H1 (cell line): ENCODE results near the gene PYCARD. TPM values are rescaled to one million over a fixed set of nuclear protein-coding genes. Genes with fewer than 3 reads are reported as not detected.
A peak's percentile ranks its signal among the peaks of the same experiment; 100 is the strongest.

Source experiments
- CTCF ChIA-PET: fragments of 300-600 bp; sonication (Branson Sonifier 250); formaldehyde crosslinking; loops from one replicate; lab custom pipeline; 2021; ENCODE audit not compliant: partially characterized antibody; lab: Charles Lee
- POLR2A ChIA-PET: fragments of 300-600 bp; sonication (Branson Sonifier 250); formaldehyde crosslinking; loops from one replicate; lab custom pipeline; 2021; ENCODE audit warnings: inconsistent platforms; ENCODE audit not compliant: partially characterized antibody; lab: Charles Lee
- DNase-seq, 2 experiments: peaks; one replicate each; pipeline versions ENCODE4 v3.0.0 to v3.0.0-alpha.2; 2010 to 2022; ENCODE audit warnings: low spot score in 2 of 2, low read depth in 1 of 2, mixed read lengths in 1 of 2
- FAIRE-seq: peaks from 2 replicates; lab custom pipeline; 2011; peaks lifted over from hg19 to GRCh38; lab: Jason Lieb, UNC
- H2AFZ ChIP-seq: 2 replicates; pipeline ENCODE4 v1.8.1; 2012; ENCODE audit warnings: low read length, inconsistent platforms
- H2AK5ac ChIP-seq: 2 replicates; pipeline ENCODE4 v1.6.1; 2013; ENCODE audit warnings: low read depth, low read length
- H2BK120ac ChIP-seq: replicated peaks from 2 replicates; pipeline ENCODE3; 2013; ENCODE audit warnings: low read depth, low read length, inconsistent platforms
- H2BK12ac ChIP-seq: 2 replicates; pipeline ENCODE4 v1.6.1; 2013; ENCODE audit warnings: low read depth, low read length
- H2BK15ac ChIP-seq: 2 replicates; pipeline ENCODE4 v1.6.1; 2013; ENCODE audit warnings: low read length
- H2BK20ac ChIP-seq: 2 replicates; pipeline ENCODE4 v1.6.1; 2013; ENCODE audit warnings: low read length
- H2BK5ac ChIP-seq: 2 replicates; pipeline ENCODE4 v1.6.1; 2013; ENCODE audit warnings: low read depth, low read length
- H3K14ac ChIP-seq: 2 replicates; pipeline ENCODE4 v1.6.1; 2013; ENCODE audit warnings: inconsistent platforms; ENCODE audit not compliant: insufficient read length
- H3K18ac ChIP-seq: 2 replicates; pipeline ENCODE4 v1.6.1; 2013; ENCODE audit warnings: low read length; ENCODE audit errors: extremely low read depth
- H3K23ac ChIP-seq: 2 replicates; pipeline ENCODE4 v1.6.1; 2013; ENCODE audit warnings: inconsistent platforms; ENCODE audit not compliant: insufficient read length
- H3K23me2 ChIP-seq: 2 replicates; pipeline ENCODE4 v1.6.1; 2013; ENCODE audit warnings: low read depth, low read length
- H3K27ac ChIP-seq: 2 replicates; pipeline ENCODE4 v1.6.1; 2011; ENCODE audit warnings: low read depth, low read length, inconsistent platforms
- H3K27me3 ChIP-seq, 4 experiments: replicated peaks in 1 of 4; 1 replicate in 1 of 4; 2 replicates in 3 of 4; pipeline versions ENCODE4 v1.6.1 to v1.8.1; 2011 to 2013; ENCODE audit warnings: low read length in 3 of 4, mild to moderate bottlenecking in 3 of 4, inconsistent platforms in 2 of 4, mixed read lengths in 2 of 4, moderate library complexity in 1 of 4; ENCODE audit not compliant: control insufficient read depth in 3 of 4, insufficient read depth in 3 of 4; ENCODE audit errors: extremely low read depth in 1 of 4
- H3K36me3 ChIP-seq, 4 experiments: 2 replicates each; pipeline versions ENCODE4 v1.6.1 to v1.8.1; 2011 to 2013; ENCODE audit warnings: mild to moderate bottlenecking in 4 of 4, low read length in 3 of 4, moderate library complexity in 2 of 4, control low read depth in 1 of 4, inconsistent platforms in 1 of 4; ENCODE audit not compliant: insufficient read depth in 4 of 4, control insufficient read depth in 2 of 4
- H3K4ac ChIP-seq: replicated peaks from 2 replicates; pipeline ENCODE3; 2013; ENCODE audit warnings: low read length, low read depth, mixed read lengths, inconsistent platforms; ENCODE audit not compliant: insufficient read length
- H3K4me1 ChIP-seq, 4 experiments: replicated peaks in 1 of 4; 1 replicate in 1 of 4; 2 replicates in 3 of 4; pipeline versions ENCODE4 v1.6.1 to v1.8.1; 2011 to 2013; ENCODE audit warnings: low read length in 3 of 4, inconsistent platforms in 2 of 4, mixed read lengths in 1 of 4; ENCODE audit not compliant: insufficient read depth in 4 of 4, control insufficient read depth in 3 of 4
- H3K4me2 ChIP-seq, 2 experiments: 2 replicates each; pipeline versions ENCODE4 v1.6.1 to v1.8.1; 2011 to 2013; ENCODE audit warnings: low read depth in 2 of 2, low read length in 2 of 2, control low read depth in 1 of 2, inconsistent platforms in 1 of 2, mild to moderate bottlenecking in 1 of 2; ENCODE audit not compliant: insufficient read depth in 1 of 2
- H3K4me3 ChIP-seq, 4 experiments: fragments of 200-600, 300-600 bp in 1 of 4; sonication (generic), shearing (Covaris generic), sonication (Bioruptor Twin) in 1 of 4; 2 replicates each; pipeline versions ENCODE4 v1.5.1 to v1.8.1; 2011 to 2016; ENCODE audit warnings: low read length in 4 of 4, low read depth in 3 of 4, control low read depth in 2 of 4, inconsistent platforms in 2 of 4, mild to moderate bottlenecking in 2 of 4, mixed read lengths in 1 of 4, moderate library complexity in 1 of 4; ENCODE audit not compliant: insufficient read depth in 2 of 4; ENCODE audit errors: extremely low read depth in 1 of 4
- H3K56ac ChIP-seq: replicated peaks from 2 replicates; pipeline ENCODE3; 2013; ENCODE audit warnings: low read depth, mild to moderate bottlenecking, mixed read lengths, low read length, inconsistent platforms; ENCODE audit not compliant: insufficient read length
- H3K79me1 ChIP-seq: 2 replicates; pipeline ENCODE4 v1.6.1; 2013; ENCODE audit warnings: low read depth, low read length, control low read depth
- H3K79me2 ChIP-seq, 2 experiments: 2 replicates each; pipeline versions ENCODE4 v1.6.1 to v1.8.1; 2012 to 2013; ENCODE audit warnings: low read length in 2 of 2, mild to moderate bottlenecking in 2 of 2, inconsistent platforms in 1 of 2; ENCODE audit not compliant: insufficient read depth in 2 of 2, control insufficient read depth in 1 of 2
- H3K9ac ChIP-seq, 4 experiments: replicated peaks in 1 of 4; 1 replicate in 1 of 4; 2 replicates in 3 of 4; pipeline versions ENCODE4 v1.6.1 to v1.8.1; 2011 to 2013; ENCODE audit warnings: low read depth in 3 of 4, low read length in 3 of 4, control low read depth in 2 of 4, mild to moderate bottlenecking in 2 of 4, moderate library complexity in 2 of 4, inconsistent platforms in 1 of 4; ENCODE audit errors: extremely low read depth in 1 of 4
- H3K9me3 ChIP-seq, 2 experiments: 2 replicates each; pipeline versions ENCODE4 v1.6.1 to v1.8.1; 2012 to 2013; ENCODE audit warnings: mild to moderate bottlenecking in 2 of 2, moderate library complexity in 2 of 2, control low read depth in 1 of 2, inconsistent platforms in 1 of 2, low read depth in 1 of 2, low read length in 1 of 2, mixed read lengths in 1 of 2; ENCODE audit not compliant: insufficient read depth in 2 of 2
- H4K20me1 ChIP-seq, 2 experiments: replicated peaks in 1 of 2; 2 replicates each; pipeline versions ENCODE3 to v1.8.1; 2011 to 2013; ENCODE audit warnings: inconsistent platforms in 2 of 2, low read length in 2 of 2, mild to moderate bottlenecking in 1 of 2; ENCODE audit not compliant: insufficient read depth in 2 of 2, control insufficient read depth in 1 of 2
- H4K5ac ChIP-seq: 2 replicates; pipeline ENCODE4 v1.6.1; 2013; ENCODE audit warnings: low read length, low read depth, mixed read lengths, inconsistent platforms; ENCODE audit not compliant: insufficient read length
- H4K8ac ChIP-seq: 2 replicates; pipeline ENCODE4 v1.8.0; 2013; ENCODE audit warnings: mild to moderate bottlenecking, moderate library complexity, low read length, inconsistent platforms; ENCODE audit not compliant: insufficient read depth; ENCODE audit errors: extremely low read depth
- H4K91ac ChIP-seq: replicated peaks from 2 replicates; pipeline ENCODE3; 2013; ENCODE audit warnings: low read length, mixed read lengths, inconsistent platforms; ENCODE audit not compliant: insufficient read length
- POLR2A ChIP-seq, 2 experiments: IDR thresholded peaks; 1 replicate in 1 of 2; 2 replicates in 1 of 2; pipeline ENCODE4 v1.6.1; 2011; ENCODE audit warnings: low read depth in 2 of 2, low read length in 2 of 2, mild to moderate bottlenecking in 2 of 2; ENCODE audit errors: control extremely low read depth in 1 of 2
- POLR2AphosphoS5 ChIP-seq: IDR thresholded peaks from 2 replicates; pipeline ENCODE4 v1.6.1; 2011; ENCODE audit warnings: low read depth, low read length
- SP4 ChIP-seq: IDR thresholded peaks from 2 replicates; pipeline ENCODE4 v1.6.1; 2012; ENCODE audit warnings: low read length, inconsistent platforms
- WGBS, 2 experiments: shearing (Covaris generic) in 1 of 2; methylation state at CpG; one replicate each; pipeline versions ENCODE4 v1.1.6 to v1.1.7; 2013 to 2015; ENCODE audit warnings: low lambda C conversion rate in 2 of 2, mixed read lengths in 2 of 2, inconsistent platforms in 1 of 2, low coverage in 1 of 2, missing lambda C conversion rate in 1 of 2; ENCODE audit not compliant: insufficient replicate concordance in 2 of 2, insufficient coverage in 1 of 2, insufficient read length in 1 of 2; ENCODE audit errors: extremely low coverage in 1 of 2, missing lambda C conversion rate in 1 of 2; 5-methylcytosine and 5-hydroxymethylcytosine counted together
- polyA plus RNA-seq, 7 experiments: library from polyadenylated mRNA; depleted of rRNA in 3 of 7; stranded (reverse) in 5 of 7; unstranded in 2 of 7; fragments of >200 nt in 5 of 7; fragments of 200-250 nt in 2 of 7; gene quantifications; 1 replicate in 5 of 7; 2 replicates in 1 of 7; 4 replicates in 1 of 7; pipeline versions ENCODE4 v1.2.1 to v1.2.3, GENCODE V29; 2011 to 2013; ENCODE audit warnings: missing spikeins in 2 of 7, mixed read lengths in 2 of 7
- total RNA-seq: library from RNA; stranded (reverse); fragmentation: NEBNext Ultra II Directional; extraction: Animal tissue kit (Norgen Biotek cat#: 25700); gene quantifications from 2 replicates; pipeline ENCODE4 v1.2.1, GENCODE V29; 2021

The PYCARD gene
- total and polyA plus RNA-seq, 2 of the 8 experiments (the other 6 are each of a cell fraction or from before 2014, with no cell fraction given): 29.9 to 77.9 TPM

- Histone ChIP-seq H2BK15ac (no peak overlapping the region), H3K4ac (no peak overlapping the region), H3K79me1 (peaks cover 7% of the 10 kb centered on the region), H3K4me2 (no peak overlapping the region), H3K56ac (no peak overlapping the region), H4K20me1 (peaks cover 5 to 35% of the 10 kb centered on the region in 2 experiments), H3K9me3 (no peaks in the 10 kb centered on the region), H3K18ac (no peak overlapping the region), H3K27me3 (no peaks in the 10 kb centered on the region), H3K79me2 (peaks cover 0 to 30% of the 10 kb centered on the region in 2 experiments; a peak in 2 of 4 replicates), H3K23ac (no peak overlapping the region), H2BK120ac (no peak overlapping the region), H2AK5ac (no peak overlapping the region), H3K23me2 (no peaks in the 10 kb centered on the region), H3K14ac (no peak overlapping the region), H3K36me3 (peaks cover 58 to 86% (median 83%) of the 10 kb centered on the region in 4 experiments), H3K4me3 (no peak overlapping the region), H2BK20ac (no peak overlapping the region), H4K5ac (no peak overlapping the region), H2BK12ac (no peak overlapping the region), H3K4me1 (no peaks in the 10 kb centered on the region), H3K9ac (no peak overlapping the region), H4K91ac (no peak overlapping the region), H3K27ac (no peak overlapping the region), H2AFZ (no peak overlapping the region), H4K8ac (peak overlapping the region; percentile 28; the same call in 1 of the 2 replicates), H2BK5ac (no peak overlapping the region)
- 96% methylated on average over 16 of the region's 16 CpGs; no CpG with 5 or more reads in 1 of the 2 experiments for WGBS, 2 experiments
- CTCF ChIA-PET: no interaction called here
- POLR2A ChIA-PET: interaction anchor here (0.7 to 17.4 kb wide), 14 partner anchors 8 to 144 kb away, joined by 3 to 430 read pairs (median 6); partner anchors contain the start of genes FUS, KAT8, PRSS8 and PYCARD
- peak; percentile 63 for TF ChIP-seq POLR2AphosphoS5
- TF ChIP-seq SP4: no peak
- peak; percentile 27 to 60 for TF ChIP-seq POLR2A (IDR thresholded peaks at IDR 0.05; ENCODE audit: control extremely low read depth in 1 of 2, low read depth in 2 of 2, low read length in 2 of 2)
- DNase-seq (no peak), FAIRE-seq (no peak)
These were observed 9.5 kb downstream of the PYCARD start for GRCh38 chr16:31192856-31193642.
